ENCODE measurements around the gene HOMER2. TPM values are rescaled to one million over a fixed set of nuclear protein-coding genes. Genes with fewer than 3 reads are reported as not detected.

The HOMER2 gene
- total and polyA plus RNA-seq, 9 of the 15 experiments (the other 6 are each of a cell fraction or from before 2014, with no cell fraction given), result 0.13 to 0.47 (median 0.29) TPM; not detected in 1

- in situ Hi-C loops (cut with MboI), result no loop called here
- Histone ChIP-seq H3K27me3 (ENCODE audit: control insufficient read depth in 2 of 2, insufficient read depth in 2 of 2, low read length in 2 of 2) (peaks cover 37 to 45% of the 10 kb centered on the region in 2 experiments), H3K4me3 (no peak overlapping the region), H3K36me3 (ENCODE audit: control insufficient read depth, insufficient read depth, low read length) (no peaks in the 10 kb centered on the region), H3K9me3 (replicated peaks; ENCODE audit: control insufficient read depth, insufficient read depth, low read depth, low read length) (no peaks in the 10 kb centered on the region), H3K79me2 (ENCODE audit: control insufficient read depth, insufficient read depth, low read length) (no peaks in the 10 kb centered on the region), H3K4me2 (ENCODE audit: insufficient read depth, low read length) (no peak overlapping the region), H3K9ac (ENCODE audit: insufficient read depth in 1 of 2, low read depth in 2 of 2, low read length in 2 of 2) (no peak overlapping the region), H3K4me1 (replicated peaks in 1 of 2; ENCODE audit: control insufficient read depth in 2 of 2, insufficient read depth in 2 of 2, low read length in 2 of 2) (peaks cover 3 to 7% of the 10 kb centered on the region in 2 experiments; a peak in 1 of 5 replicates), H4K20me1 (replicated peaks; ENCODE audit: control insufficient read depth, insufficient read depth, low read length) (peaks cover 8% of the 10 kb centered on the region; the same call in 1 of the 2 replicates), H2AFZ (ENCODE audit: low read depth, low read length) (no peak overlapping the region), H3K9me1 (ENCODE audit: control insufficient read depth, insufficient read depth, low read length) (no peaks in the 10 kb centered on the region), H3K27ac (ENCODE audit: extremely low read depth, low read depth, low read length) (no peak overlapping the region)
- intact Hi-C loops (cut with micrococcal nuclease), result no loop called here
- 3% methylated on average over 6 of the region's 6 CpGs for WGBS (ENCODE audit: insufficient coverage, low coverage, missing lambda C conversion rate)
- POLR2A ChIA-PET, result interaction anchor here (1.9 to 2.4 kb wide), 2 partner anchors 8 to 10 kb away, joined by 4 to 8 read pairs; no protein-coding TSS in a partner anchor
- FAIRE-seq, result no peak
- ATAC-seq, result peak; percentile 26; the same call in 2 of the 3 replicates
- no peak for DNase-seq (ENCODE audit: extremely low read depth in 1 of 4, low spot score in 3 of 4)
- BruUV-seq (replicated peaks), result no TSS peak
- CTCF ChIA-PET (ENCODE audit: low intra/inter-chr PET ratio), result no interaction called here
- TF ChIP-seq KAT8 (IDR thresholded peaks at IDR 0.05; ENCODE audit: low read depth) (no peak), ZFP1 (CRISPR knock-in tag; IDR thresholded peaks at IDR 0.05) (no peak), HSF4 (CRISPR knock-in tag; IDR thresholded peaks at IDR 0.05; ENCODE audit: borderline replicate concordance) (no peak), EP300 (IDR thresholded peaks at IDR 0.05; ENCODE audit: low read length) (no peak), ZKSCAN1 (IDR thresholded peaks at IDR 0.05; ENCODE audit: low read depth, low read length) (0 out of 2 replicates have a peak, but pooled peaks have one; percentile 37), HDGF (IDR thresholded peaks at IDR 0.05) (no peak), EHMT2 (IDR thresholded peaks at IDR 0.05) (no peak), POLR2AphosphoS2 (IDR thresholded peaks at IDR 0.05; ENCODE audit: low read length) (no peak), HES1 (IDR thresholded peaks at IDR 0.05; ENCODE audit: low read depth) (no peak)
Observed at GRCh38 chr15:82890995-82891390, 61.5 kb downstream of the HOMER2 start.

Data from K562 (cell line).